Calu3 (cell line): ENCODE data around the gene DNAJB1. TPM values are rescaled to one million over a fixed set of nuclear protein-coding genes. Genes with fewer than 3 reads are reported as not detected.

ENCODE experiments used
- BruUV-seq: library from RNA; stranded (reverse); fragments of 400-500 nt; replicated peaks from 2 replicates; lab custom pipeline; 2021; lab: Mats Ljungman, UMichigan
- CTCF ChIA-PET: fragments of 300-600 bp; sonication (Branson Sonifier 250); formaldehyde crosslinking; loops from one replicate; lab custom pipeline; 2022; ENCODE audit warnings: antibody characterized with exemption; lab: Charles Lee
- DNase-seq: peaks from one replicate; pipeline ENCODE4 v3.0.0; 2022
- H3K27ac Mint-ChIP-seq: one replicate; pipeline ENCODE4 v1.8.0; 2022; ENCODE audit warnings: mixed read lengths; ENCODE audit not compliant: unreplicated experiment
- H3K27me3 Mint-ChIP-seq: one replicate; pipeline ENCODE4 v1.8.0; 2022; ENCODE audit warnings: mixed read lengths; ENCODE audit not compliant: unreplicated experiment
- H3K36me3 Mint-ChIP-seq: one replicate; pipeline ENCODE4 v1.8.0; 2022; ENCODE audit warnings: mild to moderate bottlenecking, moderate library complexity, mixed read lengths; ENCODE audit not compliant: insufficient read depth, unreplicated experiment
- H3K4me1 Mint-ChIP-seq: one replicate; pipeline ENCODE4 v1.8.0; 2022; ENCODE audit warnings: mild to moderate bottlenecking, low read depth, mixed read lengths; ENCODE audit not compliant: unreplicated experiment
- H3K4me3 Mint-ChIP-seq: one replicate; pipeline ENCODE4 v1.8.0; 2022; ENCODE audit warnings: mild to moderate bottlenecking, low read depth, moderate library complexity, mixed read lengths; ENCODE audit not compliant: unreplicated experiment
- H3K9me3 Mint-ChIP-seq: one replicate; pipeline ENCODE4 v1.8.0; 2022; ENCODE audit warnings: low read depth, mixed read lengths; ENCODE audit not compliant: unreplicated experiment
- intact Hi-C: fragments of 100-400 bp; cut with micrococcal nuclease; formaldehyde crosslinking; loops from one replicate; pipeline ENCODE4 v1.10.0; 2022; ENCODE audit not compliant: unreplicated experiment
- microRNA-seq: library from miRNA; unstranded; fragments of <30 nt; microRNA quantifications from one replicate; pipeline ENCODE4 v1.2.0, GENCODE V29; 2022
- total RNA-seq: library from RNA; stranded (reverse); gene quantifications from 2 replicates; pipeline ENCODE4 v1.2.3, GENCODE V29; 2022
- TF ChIP-seq, protein P1 (sequence below): fragments of 200-600 bp; IDR thresholded peaks from one replicate; pipeline ENCODE4 v1.8.0; 2022; ENCODE audit warnings: antibody characterized with exemption; ENCODE audit not compliant: unreplicated experiment

Gene DNAJB1
- total RNA-seq, 1 experiment from 2014 or later = 159 TPM

- no peak for DNase-seq
- Mint-ChIP-seq H3K9me3 (no peaks in the 10 kb centered on the region), H3K4me1 (no peaks in the 10 kb centered on the region), H3K27ac (no peak overlapping the region), H3K27me3 (no peaks in the 10 kb centered on the region), H3K4me3 (no peak overlapping the region), H3K36me3 (peaks cover 52% of the 10 kb centered on the region)
- intact Hi-C loops = no loop called here
- CTCF ChIA-PET = no interaction called here
- no TSS peak for BruUV-seq
- TF ChIP-seq, protein P1, sequence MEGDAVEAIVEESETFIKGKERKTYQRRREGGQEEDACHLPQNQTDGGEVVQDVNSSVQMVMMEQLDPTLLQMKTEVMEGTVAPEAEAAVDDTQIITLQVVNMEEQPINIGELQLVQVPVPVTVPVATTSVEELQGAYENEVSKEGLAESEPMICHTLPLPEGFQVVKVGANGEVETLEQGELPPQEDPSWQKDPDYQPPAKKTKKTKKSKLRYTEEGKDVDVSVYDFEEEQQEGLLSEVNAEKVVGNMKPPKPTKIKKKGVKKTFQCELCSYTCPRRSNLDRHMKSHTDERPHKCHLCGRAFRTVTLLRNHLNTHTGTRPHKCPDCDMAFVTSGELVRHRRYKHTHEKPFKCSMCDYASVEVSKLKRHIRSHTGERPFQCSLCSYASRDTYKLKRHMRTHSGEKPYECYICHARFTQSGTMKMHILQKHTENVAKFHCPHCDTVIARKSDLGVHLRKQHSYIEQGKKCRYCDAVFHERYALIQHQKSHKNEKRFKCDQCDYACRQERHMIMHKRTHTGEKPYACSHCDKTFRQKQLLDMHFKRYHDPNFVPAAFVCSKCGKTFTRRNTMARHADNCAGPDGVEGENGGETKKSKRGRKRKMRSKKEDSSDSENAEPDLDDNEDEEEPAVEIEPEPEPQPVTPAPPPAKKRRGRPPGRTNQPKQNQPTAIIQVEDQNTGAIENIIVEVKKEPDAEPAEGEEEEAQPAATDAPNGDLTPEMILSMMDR = no peak
Observed at GRCh38 chr19:14470031-14470876, 47.9 kb downstream of the DNAJB1 start.

DNA sequence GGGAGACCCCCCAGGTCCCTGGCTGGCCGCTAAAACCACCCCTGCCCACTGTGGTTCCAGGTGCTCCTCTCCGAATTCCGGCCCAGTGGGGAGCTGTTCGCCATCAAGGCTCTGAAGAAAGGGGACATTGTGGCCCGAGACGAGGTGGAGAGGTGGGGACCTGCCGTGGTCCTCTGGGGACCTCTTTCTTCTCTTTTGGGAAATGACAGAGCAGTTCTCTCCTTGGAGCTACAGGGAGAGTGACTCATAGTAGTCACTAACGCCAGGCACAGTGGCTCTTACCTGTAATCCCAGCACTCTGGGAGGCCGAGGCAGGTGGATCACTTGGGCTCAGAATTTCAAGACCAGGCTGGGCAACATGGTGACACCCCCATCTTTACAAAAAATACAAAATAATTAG, 50.4 kb downstream of the DNAJB1 start:
- CTCF ChIA-PET = interaction anchor here (0.5 to 0.7 kb wide), 2 partner anchors 17 to 104 kb away, joined by 4 to 5 read pairs; no protein-coding TSS in a partner anchor
- DNase-seq = no peak
- Mint-ChIP-seq H3K4me1 (no peaks in the 10 kb centered on the region), H3K9me3 (no peaks in the 10 kb centered on the region), H3K27me3 (no peaks in the 10 kb centered on the region), H3K36me3 (peaks cover 48% of the 10 kb centered on the region), H3K4me3 (no peak overlapping the region), H3K27ac (no peak overlapping the region)
- intact Hi-C loops = no loop called here
- BruUV-seq = no TSS peak
- TF ChIP-seq, protein P1 = no peak

DNA sequence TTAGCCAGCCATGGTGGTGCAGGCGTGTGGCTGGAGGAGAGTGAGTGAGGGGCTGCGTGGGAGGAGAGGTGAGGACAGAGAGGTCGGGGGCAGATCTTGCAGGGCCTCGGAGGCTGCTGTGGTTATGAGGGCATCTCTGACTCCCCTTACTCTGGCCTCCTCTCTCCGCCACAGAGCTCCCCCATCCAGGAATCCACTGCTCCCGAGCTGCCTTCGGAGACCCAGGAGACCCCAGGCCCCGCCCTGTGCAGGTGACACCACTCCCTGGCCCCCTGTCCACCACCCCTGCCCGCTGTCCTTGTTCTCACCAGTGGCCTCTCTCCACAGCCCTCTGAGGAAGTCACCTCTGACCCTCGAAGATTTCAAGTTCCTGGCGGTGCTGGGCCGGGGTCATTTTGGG, 50.8 kb downstream of the DNAJB1 start:
- intact Hi-C loops = no loop called here
- H3K36me3 Mint-ChIP-seq = peaks cover 52% of the 10 kb centered on the region
- CTCF ChIA-PET = interaction anchor here (0.7 kb wide), 1 partner anchor 17 kb away, joined by 4 read pairs; no protein-coding TSS in a partner anchor
- H3K4me3 Mint-ChIP-seq = no peak overlapping the region
- no peaks in the 10 kb centered on the region for H3K4me1 Mint-ChIP-seq
- H3K27me3 Mint-ChIP-seq = no peaks in the 10 kb centered on the region
- H3K9me3 Mint-ChIP-seq = no peaks in the 10 kb centered on the region
- TF ChIP-seq, protein P1 = no peak
- no TSS peak for BruUV-seq
- DNase-seq = no peak
- no peak overlapping the region for H3K27ac Mint-ChIP-seq

Small RNA genes lying within 50 kb of the gene (microRNA-seq; reads per million reads assigned to microRNA genes)
- gene MIR639 = not detected

Other genes starting within 250 kb of the DNAJB1 start
- gene ADGRE5, start 137.0 kb downstream of the DNAJB1 start, total RNA-seq = 72.0 and 90.5 TPM in 2 replicates
- 96.1 and 104 TPM in 2 replicates for gene DDX39A, start 99.1 kb downstream of the DNAJB1 start, total RNA-seq
- 138 and 139 TPM in 2 replicates for gene PKN1, start 85.1 kb downstream of the DNAJB1 start, total RNA-seq
- 1.2 and 1.3 TPM in 2 replicates for gene PTGER1, start 43.0 kb downstream of the DNAJB1 start, total RNA-seq
- gene GIPC1, start 22.3 kb downstream of the DNAJB1 start, total RNA-seq = 134 and 139 TPM in 2 replicates
- gene TECR, start 11.2 kb upstream of the DNAJB1 start, total RNA-seq = 136 and 162 TPM in 2 replicates
- 107 and 111 TPM in 2 replicates for gene NDUFB7, start 53.7 kb upstream of the DNAJB1 start, total RNA-seq
- not detected in 2 replicates for gene CLEC17A, start 64.7 kb upstream of the DNAJB1 start, total RNA-seq
- gene ADGRE3, start 156.4 kb upstream of the DNAJB1 start, total RNA-seq = not detected in 2 replicates
- 5.1 and 5.8 TPM in 2 replicates for gene ZNF333, start 171.7 kb upstream of the DNAJB1 start, total RNA-seq